HG02870 (cell line): ENCODE data around the gene ZNF3.
"Not testable (repeated sequence)": the region's sequence is repeated elsewhere in the genome, so short reads cannot be mapped to it uniquely, and the experiment has no call there.

ENCODE experiments used
- ATAC-seq: cut with Tn5 transposase; IDR thresholded peaks from one replicate; pipeline ENCODE4 v1.9.1; 2021; ENCODE audit warnings: mild to moderate bottlenecking, moderate library complexity; ENCODE audit not compliant: unreplicated experiment

ZNF3 gene

DNA sequence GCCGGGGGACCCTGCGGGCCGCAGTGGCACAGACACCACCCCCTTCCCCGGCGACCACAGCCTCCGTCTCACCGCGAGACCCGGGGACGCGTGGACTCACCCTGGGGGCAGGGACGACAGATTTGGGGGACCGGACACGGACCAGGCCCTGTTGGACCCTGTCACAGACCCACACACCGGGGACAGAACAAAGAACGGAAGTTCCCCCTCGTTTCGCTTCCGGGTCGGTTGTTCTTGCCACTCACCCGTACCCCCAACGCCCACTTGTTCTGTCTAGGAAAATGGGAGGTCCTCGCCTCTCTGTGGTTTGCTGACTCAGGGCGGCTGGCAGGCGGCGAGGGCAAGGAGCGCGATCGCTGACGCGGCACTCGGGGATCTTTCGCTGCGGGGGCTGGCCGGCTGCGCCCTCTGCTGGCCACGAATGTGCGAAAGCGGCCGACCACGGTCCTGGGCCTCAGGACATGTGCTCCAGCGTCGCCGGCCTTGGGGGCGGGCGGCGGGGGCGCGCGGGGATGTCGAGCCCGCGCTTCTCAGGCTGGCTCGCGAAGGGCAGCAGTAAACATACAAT is at the start of gene ZNF3:
Gene ZNF3, minus strand, starts transcription at position 189 of the 568 bp plus-strand sequence. CDS start 4,366 bp downstream, outside the sequence.
- peak; percentile 71 for ATAC-seq

GRCh38 chr7:100130608-100131453 is 49.3 kb upstream of the ZNF3 start:
- no peak for ATAC-seq

DNA sequence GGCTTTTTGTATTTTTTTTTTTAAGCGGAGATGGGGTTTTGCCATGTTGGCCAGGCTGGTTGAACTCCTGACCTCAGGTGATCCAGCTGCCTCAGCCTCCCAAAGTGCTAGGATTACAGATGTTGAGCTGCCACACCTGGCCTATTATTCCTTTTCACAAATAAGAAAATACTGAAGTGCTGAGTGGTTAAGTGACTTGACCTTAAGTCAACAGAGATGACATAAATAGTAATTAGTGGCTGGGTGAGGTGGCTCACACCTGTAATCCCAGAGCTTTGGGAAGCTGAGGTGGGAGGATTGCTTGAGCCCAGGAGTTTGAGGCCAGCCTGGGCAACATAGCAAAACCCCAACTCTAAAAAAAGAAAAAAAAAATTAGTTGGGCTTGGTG is 48.7 kb upstream of the ZNF3 start:
- ATAC-seq, result not testable (repeated sequence)

DNA sequence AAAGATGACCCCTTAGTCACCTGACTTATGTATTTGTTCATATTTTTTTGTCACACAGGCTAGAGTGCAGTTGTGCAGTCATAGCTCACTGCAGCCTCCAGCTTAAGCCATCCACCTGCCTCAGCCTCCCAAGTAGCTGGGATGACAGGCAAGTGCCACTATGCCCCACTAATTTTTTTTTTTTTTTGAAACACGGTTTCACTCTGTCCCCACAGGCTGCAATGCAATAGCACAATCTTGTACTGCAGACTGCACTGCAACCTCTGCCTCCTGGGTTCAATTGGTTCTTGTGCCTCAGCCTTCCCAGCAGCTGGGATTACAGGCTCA is 47.1 kb upstream of the ZNF3 start:
- ATAC-seq, result no peak

GRCh38 chr7:100127866-100128636 is 46.5 kb upstream of the ZNF3 start:
- no peak for ATAC-seq

- ATAC-seq, result peak; percentile 53
Observed at GRCh38 chr7:100126931-100127865, 45.7 kb upstream of the ZNF3 start, which contains the start of gene MBLAC1. Gene MBLAC1 (plus strand): TSS chr7:100126967. CDS start chr7:100127396, 429 bp downstream.

DNA sequence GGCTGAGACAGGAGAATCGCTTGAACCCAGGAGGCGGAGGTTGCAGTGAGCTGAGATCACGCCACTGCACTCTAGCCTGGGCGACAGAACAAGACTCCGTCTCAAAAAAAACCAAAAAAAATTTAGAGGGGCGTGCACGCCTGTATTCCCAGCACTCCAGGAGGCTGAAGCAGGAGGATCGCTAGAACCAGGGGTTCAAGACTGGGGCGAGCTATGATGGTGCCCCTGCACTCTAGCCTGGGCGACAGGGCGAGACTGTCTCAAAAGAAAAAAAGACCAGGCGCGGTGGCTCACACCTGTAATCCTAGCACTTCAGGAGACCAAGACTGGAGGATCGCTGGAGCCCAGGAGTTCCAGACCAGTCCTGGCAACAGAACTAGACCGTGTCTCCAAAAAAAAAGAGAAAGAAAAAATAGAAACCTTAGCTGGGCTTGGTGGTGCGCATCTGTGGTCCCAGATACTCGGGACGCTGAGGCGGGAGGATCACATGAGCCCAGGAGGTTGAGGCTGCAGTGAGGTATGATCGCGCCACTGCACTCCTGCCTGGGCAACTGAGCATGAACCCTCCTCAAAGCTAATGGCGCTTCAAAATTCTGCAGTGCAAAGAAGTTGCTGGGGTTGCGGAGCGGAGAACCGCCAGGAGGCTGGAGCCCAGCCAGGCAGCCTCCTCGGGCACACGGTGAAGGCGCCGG is 44.9 kb upstream of the ZNF3 start:
- ATAC-seq, result no peak

DNA sequence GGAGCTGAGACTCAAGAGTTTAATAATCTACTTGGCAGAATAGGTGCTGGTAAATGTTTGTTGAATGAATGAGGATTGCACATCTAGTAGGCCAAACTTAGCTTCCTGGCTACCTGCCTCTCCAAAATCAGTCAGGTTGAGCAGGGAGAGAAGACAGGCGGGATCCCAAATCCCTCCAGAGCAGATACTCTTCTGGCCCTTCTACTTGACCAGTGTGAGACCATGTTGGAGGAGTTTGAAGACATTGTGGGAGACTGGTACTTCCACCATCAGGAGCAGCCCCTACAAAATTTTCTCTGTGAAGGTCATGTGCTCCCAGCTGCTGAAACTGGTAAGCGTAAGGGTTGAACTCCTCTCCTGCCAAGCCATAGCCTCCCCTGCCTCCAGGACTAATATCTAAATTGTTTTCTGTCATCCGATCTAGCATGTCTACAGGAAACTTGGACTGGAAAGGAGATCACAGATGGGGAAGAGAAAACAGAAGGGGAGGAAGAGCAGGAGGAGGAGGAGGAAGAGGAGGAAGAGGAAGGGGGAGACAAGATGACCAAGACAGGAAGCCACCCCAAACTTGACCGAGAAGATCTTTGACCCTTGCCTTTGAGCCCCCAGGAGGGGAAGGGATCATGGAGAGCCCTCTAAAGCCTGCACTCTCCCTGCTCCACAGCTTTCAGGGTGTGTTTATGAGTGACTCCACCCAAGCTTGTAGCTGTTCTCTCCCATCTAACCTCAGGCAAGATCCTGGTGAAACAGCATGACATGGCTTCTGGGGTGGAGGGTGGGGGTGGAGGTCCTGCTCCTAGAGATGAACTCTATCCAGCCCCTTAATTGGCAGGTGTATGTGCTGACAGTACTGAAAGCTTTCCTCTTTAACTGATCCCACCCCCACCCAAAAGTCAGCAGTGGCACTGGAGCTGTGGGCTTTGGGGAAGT is 43.0 kb upstream of the ZNF3 start:
- ATAC-seq, result no peak

DNA sequence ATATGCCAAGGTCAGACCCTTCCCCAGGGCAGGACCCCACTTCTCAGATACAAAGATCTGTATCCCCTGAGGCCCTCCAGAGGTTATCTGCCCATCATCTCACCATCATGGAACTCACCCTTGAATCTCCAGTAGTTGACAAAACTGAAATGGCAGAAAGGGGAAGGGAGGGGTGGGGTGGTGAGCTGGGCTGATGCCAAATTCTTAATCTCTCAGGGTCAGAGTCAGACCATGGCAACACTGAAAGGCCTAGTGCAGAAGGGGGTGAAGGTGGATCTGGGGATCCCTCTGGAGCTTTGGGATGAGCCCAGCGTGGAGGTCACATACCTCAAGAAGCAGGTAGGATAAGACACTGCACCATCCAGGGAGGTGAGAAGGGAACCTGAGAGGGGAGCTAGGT is 41.0 kb upstream of the ZNF3 start:
- ATAC-seq, result no peak

DNA sequence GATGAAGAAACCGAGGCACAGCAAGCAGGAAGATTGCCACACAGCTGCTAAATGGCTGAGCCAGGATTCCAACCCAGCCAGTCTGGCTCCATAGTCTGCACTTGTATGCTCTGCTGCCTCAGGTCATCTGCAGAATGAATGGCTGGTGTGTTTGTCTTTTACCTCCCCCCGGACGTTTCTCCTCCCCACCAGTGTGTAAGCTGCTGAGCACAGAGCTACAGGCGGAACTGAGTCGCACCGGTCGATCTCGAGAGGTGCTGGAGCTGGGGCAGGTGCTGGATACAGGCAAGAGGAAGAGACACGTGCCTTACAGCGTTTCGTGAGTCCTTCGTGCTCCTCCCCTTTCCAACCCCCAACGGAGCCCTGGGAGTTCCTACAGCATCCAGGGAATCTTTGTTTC is 40.5 kb upstream of the ZNF3 start:
- ATAC-seq, result no peak

DNA sequence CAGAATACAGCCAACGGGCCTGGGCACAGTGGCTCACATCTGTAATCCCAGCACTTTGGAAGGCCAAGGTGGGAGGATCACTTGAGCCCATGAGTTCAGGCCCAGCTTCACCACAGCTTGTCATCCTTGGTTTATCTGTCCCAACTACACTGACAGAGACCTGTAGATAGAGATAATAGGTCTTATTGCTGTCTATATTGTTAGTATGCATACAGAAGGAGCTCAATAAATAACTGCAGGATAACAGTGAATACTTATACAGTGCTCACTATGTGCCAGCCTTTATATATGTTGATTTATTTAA is 39.2 kb upstream of the ZNF3 start:
- ATAC-seq, result no peak

DNA sequence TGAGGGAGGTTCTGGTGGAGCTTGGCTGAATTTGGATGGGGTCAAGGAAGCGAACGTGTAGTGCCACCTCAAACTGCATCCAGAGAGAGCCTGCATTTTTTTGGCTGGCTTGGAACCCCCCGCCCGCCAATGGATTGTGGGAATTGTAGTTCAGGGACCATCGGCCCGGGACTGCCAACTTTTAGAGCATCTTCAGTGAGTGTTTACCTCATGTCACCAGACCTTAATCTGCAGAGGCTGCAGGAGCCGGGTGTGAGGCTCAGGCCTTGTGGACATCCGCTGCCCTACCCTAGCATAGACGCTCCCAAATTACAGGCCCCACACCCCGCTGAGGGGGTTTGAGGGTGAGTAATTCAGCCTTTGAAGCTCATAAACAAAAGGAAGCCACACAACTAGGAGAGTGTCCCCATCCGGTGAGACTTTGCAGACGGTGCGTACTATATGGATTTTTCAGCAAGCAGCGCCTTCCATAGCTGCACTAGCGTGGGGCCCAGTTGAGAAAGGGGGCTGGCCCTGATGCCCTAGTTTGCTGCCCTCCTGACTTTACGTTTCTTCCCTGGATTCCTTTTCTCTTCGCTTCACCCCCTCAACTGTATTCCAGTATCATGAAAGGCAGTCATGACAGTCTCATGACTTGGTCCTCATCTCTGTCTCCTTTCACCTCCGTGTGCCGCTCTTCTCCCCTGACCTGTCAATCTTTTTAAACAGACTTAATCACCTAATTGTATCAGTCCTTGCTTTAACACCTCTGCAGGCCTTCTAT is 38.6 kb upstream of the ZNF3 start:
- no peak for ATAC-seq

DNA sequence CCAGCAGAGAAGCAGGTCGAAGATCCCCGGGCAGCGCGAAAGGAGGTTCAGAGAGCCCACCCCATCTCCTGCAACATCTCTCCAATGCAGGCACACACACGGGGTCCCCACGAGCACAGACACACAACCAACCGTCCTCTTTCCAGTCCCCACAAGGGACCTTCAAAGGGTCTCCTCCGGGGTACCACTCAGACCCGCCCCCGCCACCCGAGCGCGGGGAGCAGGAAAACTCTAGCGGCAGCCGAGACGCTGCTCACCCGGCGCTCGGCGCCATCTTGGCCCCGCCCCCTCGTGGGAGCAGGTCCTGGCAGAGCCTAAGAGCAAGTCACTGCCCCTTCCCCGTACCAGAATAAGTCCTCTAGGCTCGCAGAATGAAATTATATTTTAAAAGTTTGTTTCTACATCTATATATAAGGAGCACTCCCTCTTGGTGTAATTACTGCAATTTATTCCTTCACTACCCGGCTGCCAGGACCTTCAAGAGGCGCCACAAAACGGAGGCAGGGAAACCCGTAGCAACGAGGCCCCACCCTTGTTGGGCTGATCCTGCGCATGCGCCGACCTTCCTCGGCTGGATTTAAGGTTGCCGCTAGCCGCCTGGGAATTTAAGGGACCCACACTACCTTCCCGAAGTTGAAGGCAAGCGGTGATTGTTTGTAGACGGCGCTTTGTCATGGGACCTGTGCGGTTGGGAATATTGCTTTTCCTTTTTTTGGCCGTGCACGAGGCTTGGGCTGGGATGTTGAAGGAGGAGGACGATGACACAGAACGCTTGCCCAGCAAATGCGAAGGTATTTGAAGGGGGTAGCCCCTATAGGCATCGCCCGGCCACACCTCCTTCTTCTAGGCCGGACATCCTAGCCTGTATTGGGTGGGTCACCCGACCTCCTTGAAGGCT is 37.8 kb upstream of the ZNF3 start, which contains the start of the genes CNPY4 and TAF6:
Gene CNPY4, plus strand, starts transcription at position 563 of the 898 bp plus-strand sequence. Its CDS starts 111 bp downstream, at position 674.
Gene TAF6, minus strand, starts transcription at position 287 of the 898 bp plus-strand sequence. CDS start 5,149 bp downstream, outside the sequence.
- ATAC-seq, result no peak

DNA sequence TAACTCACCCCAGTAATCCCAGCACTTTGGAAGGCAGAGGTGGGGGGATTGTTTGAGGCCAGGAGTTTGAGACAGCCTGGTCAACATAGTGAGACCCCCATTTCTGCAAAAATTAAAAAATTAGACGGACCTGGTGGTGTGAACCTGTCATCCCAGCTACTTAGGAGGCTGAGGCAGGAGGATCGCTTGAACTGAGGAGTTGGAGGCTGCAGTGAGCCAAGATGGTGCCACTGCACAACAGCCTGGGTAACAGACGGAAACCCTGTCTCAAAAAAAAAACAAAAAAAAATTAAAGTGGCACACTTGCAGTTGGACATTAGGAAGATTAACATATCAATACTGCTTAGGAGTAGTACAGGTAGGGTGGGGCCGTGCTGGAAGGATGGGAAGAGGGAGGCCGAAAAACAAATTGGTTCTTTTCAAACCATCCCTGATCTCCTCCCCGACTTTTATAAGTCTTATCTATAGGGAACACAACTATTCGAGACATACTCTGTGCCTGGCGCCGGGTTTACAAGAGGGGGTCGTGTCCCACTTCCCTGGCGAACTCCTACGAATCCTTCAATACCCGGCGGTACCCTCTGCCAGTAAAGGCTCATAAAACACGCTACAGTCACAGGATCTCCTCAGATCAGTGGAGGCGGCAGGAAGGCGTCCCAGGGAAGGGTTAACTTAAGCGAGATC is 37.0 kb upstream of the ZNF3 start:
- no peak for ATAC-seq

- ATAC-seq, result no peak
Observed at GRCh38 chr7:100115026-100115425, 33.5 kb upstream of the ZNF3 start.

DNA sequence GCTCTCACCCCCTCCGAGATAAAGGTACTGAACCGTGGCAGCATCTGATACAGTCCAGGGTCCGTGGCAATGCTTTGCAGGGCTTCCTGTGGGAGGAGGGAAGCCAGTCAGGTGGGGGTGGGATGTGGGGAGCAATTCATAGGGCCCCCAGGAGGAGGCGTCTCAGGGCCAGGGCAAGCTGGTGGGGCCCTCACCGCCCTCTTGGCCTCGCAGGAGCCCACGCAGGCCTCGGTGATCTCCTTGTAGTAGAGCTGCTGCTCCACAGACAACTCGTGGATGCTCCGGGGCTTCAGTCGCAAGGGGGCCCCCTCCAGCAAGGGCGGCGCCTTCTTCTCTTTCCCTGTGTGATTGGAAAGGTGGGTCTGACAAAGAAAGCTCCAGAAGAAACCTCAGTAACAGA is 30.4 kb upstream of the ZNF3 start:
- no peak for ATAC-seq

DNA sequence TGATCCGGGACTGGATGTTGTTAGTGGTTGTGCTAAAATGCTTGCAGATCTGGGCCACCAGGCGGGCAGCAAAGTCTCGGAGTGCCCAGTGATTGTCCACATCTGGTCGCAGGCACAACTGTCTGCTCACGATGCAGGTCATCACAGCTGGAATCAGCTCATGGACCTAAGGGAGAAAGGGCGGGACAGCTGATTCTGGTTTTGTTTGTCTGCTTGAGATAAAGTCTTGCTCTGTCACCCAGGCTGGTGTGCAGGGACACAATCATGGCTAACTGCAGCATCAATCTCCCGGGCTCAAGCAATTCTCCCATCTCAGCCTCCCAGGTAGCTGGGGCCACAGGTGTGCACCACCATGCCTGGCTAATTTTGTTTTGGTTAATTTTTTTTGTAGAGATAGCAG is 29.6 kb upstream of the ZNF3 start:
- ATAC-seq, result no peak
